Testis (tissue), 2 donors: ENCODE results near the gene MICB.
"Not testable (repeated sequence)": the region's sequence is repeated elsewhere in the genome, so short reads cannot be mapped to it uniquely, and the experiment has no call there.

Source experiments
- POLR2A ChIP-seq: fragments of 450-650 bp; IDR thresholded peaks from one replicate; pipeline ENCODE4 v1.6.1; 2017; ENCODE audit warnings: antibody characterized with exemption, mild to moderate bottlenecking, moderate library complexity
- TF ChIP-seq, protein P1 (sequence below), 3 experiments: fragments of 450-650 bp in 2 of 3; fragments of 200-600 bp in 1 of 3; sonication (generic) in 1 of 3; IDR thresholded peaks; one replicate each; pipeline ENCODE4 v1.5.1; 2016 to 2019; ENCODE audit warnings: antibody characterized with exemption in 3 of 3, mild to moderate bottlenecking in 2 of 3, moderate library complexity in 1 of 3

DNA sequence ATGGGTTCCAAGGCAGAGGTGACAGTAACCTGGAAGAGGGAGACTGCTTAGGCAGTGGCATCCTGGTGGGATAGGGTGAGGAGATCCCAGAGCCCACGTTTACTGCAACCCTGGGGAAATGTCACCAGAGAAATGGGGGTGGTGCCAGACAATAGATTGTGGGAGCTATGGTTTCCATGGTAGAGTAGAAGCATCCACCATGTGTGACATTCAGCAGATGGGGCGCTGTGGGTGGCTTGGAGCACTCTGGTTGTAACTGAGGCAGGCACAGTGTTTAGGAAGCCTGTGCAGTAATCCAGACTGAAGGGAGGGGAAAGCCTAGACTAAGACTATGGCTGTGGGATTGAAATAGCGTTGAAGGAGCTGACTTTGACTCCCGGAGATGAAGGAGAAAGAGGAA, 1.1 kb upstream of the MICB start:
- TF ChIP-seq, protein P1, sequence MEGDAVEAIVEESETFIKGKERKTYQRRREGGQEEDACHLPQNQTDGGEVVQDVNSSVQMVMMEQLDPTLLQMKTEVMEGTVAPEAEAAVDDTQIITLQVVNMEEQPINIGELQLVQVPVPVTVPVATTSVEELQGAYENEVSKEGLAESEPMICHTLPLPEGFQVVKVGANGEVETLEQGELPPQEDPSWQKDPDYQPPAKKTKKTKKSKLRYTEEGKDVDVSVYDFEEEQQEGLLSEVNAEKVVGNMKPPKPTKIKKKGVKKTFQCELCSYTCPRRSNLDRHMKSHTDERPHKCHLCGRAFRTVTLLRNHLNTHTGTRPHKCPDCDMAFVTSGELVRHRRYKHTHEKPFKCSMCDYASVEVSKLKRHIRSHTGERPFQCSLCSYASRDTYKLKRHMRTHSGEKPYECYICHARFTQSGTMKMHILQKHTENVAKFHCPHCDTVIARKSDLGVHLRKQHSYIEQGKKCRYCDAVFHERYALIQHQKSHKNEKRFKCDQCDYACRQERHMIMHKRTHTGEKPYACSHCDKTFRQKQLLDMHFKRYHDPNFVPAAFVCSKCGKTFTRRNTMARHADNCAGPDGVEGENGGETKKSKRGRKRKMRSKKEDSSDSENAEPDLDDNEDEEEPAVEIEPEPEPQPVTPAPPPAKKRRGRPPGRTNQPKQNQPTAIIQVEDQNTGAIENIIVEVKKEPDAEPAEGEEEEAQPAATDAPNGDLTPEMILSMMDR (IDR thresholded peaks at IDR 0.05): not testable (repeated sequence)
- not testable (repeated sequence) for TF ChIP-seq POLR2A
